Keratinocyte (primary cell): ENCODE data around the gene ZNF773. TPM values are rescaled to one million over a fixed set of nuclear protein-coding genes. Genes with fewer than 3 reads are reported as not detected.
A peak's percentile ranks its signal among the peaks of the same experiment; 100 is the strongest.
"Not testable (repeated sequence)": the region's sequence is repeated elsewhere in the genome, so short reads cannot be mapped to it uniquely, and the experiment has no call there.

ENCODE experiments used
- DNase-seq: peaks from one replicate; pipeline ENCODE4 v3.0.0-alpha.2; 2011; ENCODE audit warnings: low read depth, missing footprints, low spot score
- FAIRE-seq: peaks from 2 replicates; lab custom pipeline; 2011; peaks lifted over from hg19 to GRCh38; lab: Jason Lieb, UNC
- H2AFZ ChIP-seq: 2 replicates; pipeline ENCODE4 v1.6.0; 2012; ENCODE audit warnings: low read length, control low read depth, inconsistent platforms; ENCODE audit not compliant: control insufficient read depth
- H3K27ac ChIP-seq: 2 replicates; pipeline ENCODE4 v1.5.1; 2011; ENCODE audit warnings: low read length; ENCODE audit not compliant: control insufficient read depth, insufficient read depth
- H3K27me3 ChIP-seq: 3 replicates; pipeline ENCODE4 v1.6.0; 2011; ENCODE audit warnings: low read length; ENCODE audit not compliant: control insufficient read depth, insufficient read depth; ENCODE audit errors: extremely low read depth
- H3K36me3 ChIP-seq, 2 experiments: 2 replicates in 1 of 2; 3 replicates in 1 of 2; pipeline ENCODE4 v1.5.1; 2011; ENCODE audit warnings: low read length in 2 of 2, mild to moderate bottlenecking in 1 of 2; ENCODE audit not compliant: control insufficient read depth in 2 of 2, insufficient read depth in 2 of 2; ENCODE audit errors: extremely low read depth in 1 of 2
- H3K4me1 ChIP-seq: 3 replicates; pipeline ENCODE4 v1.5.1; 2011; ENCODE audit warnings: low read length; ENCODE audit not compliant: control insufficient read depth, insufficient read depth; ENCODE audit errors: extremely low read depth
- H3K4me2 ChIP-seq: 3 replicates; pipeline ENCODE4 v1.6.0; 2011; ENCODE audit warnings: low read depth, low read length; ENCODE audit not compliant: control insufficient read depth, insufficient read depth; ENCODE audit errors: extremely low read depth
- H3K4me3 ChIP-seq, 3 experiments: fragments of 200-600 bp in 1 of 3; sonication (generic) in 1 of 3; 2 replicates in 2 of 3; 3 replicates in 1 of 3; pipeline ENCODE4 v1.5.1; 2011 to 2016; ENCODE audit warnings: low read length in 3 of 3, mild to moderate bottlenecking in 3 of 3, control low read depth in 2 of 3, inconsistent platforms in 1 of 3, low read depth in 1 of 3, mixed read lengths in 1 of 3, mixed run types in 1 of 3, moderate library complexity in 1 of 3; ENCODE audit not compliant: control insufficient read depth in 2 of 3, insufficient read depth in 2 of 3; ENCODE audit errors: extremely low read depth in 1 of 3
- H3K79me2 ChIP-seq: 2 replicates; pipeline ENCODE4 v1.6.0; 2012; ENCODE audit warnings: low read length; ENCODE audit not compliant: control insufficient read depth, insufficient read depth
- H3K9ac ChIP-seq: 3 replicates; pipeline ENCODE4 v1.6.0; 2011; ENCODE audit warnings: low read length; ENCODE audit not compliant: control insufficient read depth, insufficient read depth; ENCODE audit errors: extremely low read depth
- H3K9me1 ChIP-seq: 3 replicates; pipeline ENCODE4 v1.6.0; 2011; ENCODE audit warnings: low read length; ENCODE audit not compliant: control insufficient read depth, insufficient read depth; ENCODE audit errors: extremely low read depth
- H3K9me3 ChIP-seq: 2 replicates; pipeline ENCODE4 v1.5.1; 2012; ENCODE audit warnings: low read depth, low read length; ENCODE audit not compliant: control insufficient read depth
- H4K20me1 ChIP-seq: 3 replicates; pipeline ENCODE4 v1.6.0; 2011; ENCODE audit warnings: low read length; ENCODE audit not compliant: control insufficient read depth, insufficient read depth; ENCODE audit errors: extremely low read depth
- dilution Hi-C: fragments of 300-500 bp; cut with MboI; formaldehyde crosslinking; loops from one replicate; pipeline ENCODE4 v1.7.0; 2020; ENCODE audit warnings: low sequenced_read_pairs; ENCODE audit not compliant: extremely low pct_ligation_motif_present
- polyA plus RNA-seq, 5 experiments: library from polyadenylated mRNA; depleted of rRNA in 3 of 5; stranded (reverse) in 3 of 5; stranded (forward) in 1 of 5; unstranded in 1 of 5; fragments of >200 nt; gene quantifications; 1 replicate in 1 of 5; 2 replicates in 3 of 5; 3 replicates in 1 of 5; pipeline versions ENCODE4 v1.2.1 to v1.2.3, GENCODE V29; 2011 to 2012; ENCODE audit warnings: missing spikeins in 2 of 5, low read depth in 1 of 5, low replicate concordance in 1 of 5

Gene ZNF773
- polyA plus RNA-seq, 1 donor (not counting 4 experiments of a cell fraction or from before 2014, with no cell fraction given): 5.4 TPM

GRCh38 chr19:57488299-57488644, 11.5 kb upstream of the ZNF773 start:
- H2AFZ ChIP-seq: peak overlapping the region; percentile 3
- H3K27ac ChIP-seq, FAIRE-seq, H3K9me3 ChIP-seq, H3K4me1 ChIP-seq, H4K20me1 ChIP-seq, H3K9me1 ChIP-seq, dilution Hi-C loops, H3K27me3 ChIP-seq, DNase-seq: not testable (repeated sequence)
- H3K4me2 ChIP-seq: peak overlapping the region; percentile 68
- peaks cover 13% of the 10 kb centered on the region for H3K79me2 ChIP-seq
- H3K36me3 ChIP-seq: peaks cover 11 to 19% of the 10 kb centered on the region in 2 experiments
- peak overlapping the region; percentile 27 to 81 (median 69) for H3K4me3 ChIP-seq
- peak overlapping the region; percentile 34 for H3K9ac ChIP-seq

- H3K9me1 ChIP-seq, dilution Hi-C loops, H2AFZ ChIP-seq, H3K27ac ChIP-seq, H4K20me1 ChIP-seq, H3K36me3 ChIP-seq, DNase-seq, H3K9me3 ChIP-seq, FAIRE-seq, H3K4me3 ChIP-seq, H3K9ac ChIP-seq, H3K4me2 ChIP-seq, H3K4me1 ChIP-seq, H3K27me3 ChIP-seq: not testable (repeated sequence)
- peaks cover 34% of the 10 kb centered on the region for H3K79me2 ChIP-seq
Measured at GRCh38 chr19:57499332-57499679, 432 bp upstream of the ZNF773 start.

GRCh38 chr19:57500400-57500799, 662 bp downstream of the ZNF773 start:
- Histone ChIP-seq H2AFZ (peak overlapping the region; percentile 43), H3K79me2 (peaks cover 34% of the 10 kb centered on the region), H3K27ac (peak overlapping the region; percentile 31), H3K4me3 (peak overlapping the region; percentile 65 to 79 (median 76)), H3K4me2 (peak overlapping the region; percentile 93), H3K9ac (peak overlapping the region; percentile 61)
- H3K27me3 ChIP-seq, H3K9me1 ChIP-seq, H4K20me1 ChIP-seq, H3K4me1 ChIP-seq, dilution Hi-C loops, H3K36me3 ChIP-seq, H3K9me3 ChIP-seq, DNase-seq: not testable (repeated sequence)
- FAIRE-seq: peak; percentile 74
